ENCODE results near the gene LAMC2. TPM values are rescaled to one million over a fixed set of nuclear protein-coding genes. Genes with fewer than 3 reads are reported as not detected.

Gene LAMC2
- total RNA-seq, 1 experiment from 2014 or later = 0.16 TPM

GRCh38 chr1:183222909-183223308 lies 36.8 kb downstream of the LAMC2 start:
- no peak for DNase-seq
- no peaks in the 10 kb centered on the region for H3K36me3 ChIP-seq
- H3K27me3 ChIP-seq = no peaks in the 10 kb centered on the region
- no peaks in the 10 kb centered on the region for H3K9me3 ChIP-seq
- no peak overlapping the region for H3K4me3 ChIP-seq

GRCh38 chr1:183223467-183223866 lies 37.4 kb downstream of the LAMC2 start:
- Histone ChIP-seq H3K36me3 (no peaks in the 10 kb centered on the region), H3K9me3 (no peaks in the 10 kb centered on the region), H3K4me3 (no peak overlapping the region), H3K27me3 (no peaks in the 10 kb centered on the region)
- DNase-seq = no peak

GRCh38 chr1:183226361-183226760 lies 40.3 kb downstream of the LAMC2 start:
- no peaks in the 10 kb centered on the region for H3K27me3 ChIP-seq
- no peak for DNase-seq
- no peaks in the 10 kb centered on the region for H3K9me3 ChIP-seq
- no peaks in the 10 kb centered on the region for H3K36me3 ChIP-seq
- no peak overlapping the region for H3K4me3 ChIP-seq

GRCh38 chr1:183226963-183227362 lies 40.9 kb downstream of the LAMC2 start:
- no peak overlapping the region for H3K4me3 ChIP-seq
- H3K36me3 ChIP-seq = no peaks in the 10 kb centered on the region
- no peak for DNase-seq
- H3K27me3 ChIP-seq = no peaks in the 10 kb centered on the region
- no peaks in the 10 kb centered on the region for H3K9me3 ChIP-seq

DNA sequence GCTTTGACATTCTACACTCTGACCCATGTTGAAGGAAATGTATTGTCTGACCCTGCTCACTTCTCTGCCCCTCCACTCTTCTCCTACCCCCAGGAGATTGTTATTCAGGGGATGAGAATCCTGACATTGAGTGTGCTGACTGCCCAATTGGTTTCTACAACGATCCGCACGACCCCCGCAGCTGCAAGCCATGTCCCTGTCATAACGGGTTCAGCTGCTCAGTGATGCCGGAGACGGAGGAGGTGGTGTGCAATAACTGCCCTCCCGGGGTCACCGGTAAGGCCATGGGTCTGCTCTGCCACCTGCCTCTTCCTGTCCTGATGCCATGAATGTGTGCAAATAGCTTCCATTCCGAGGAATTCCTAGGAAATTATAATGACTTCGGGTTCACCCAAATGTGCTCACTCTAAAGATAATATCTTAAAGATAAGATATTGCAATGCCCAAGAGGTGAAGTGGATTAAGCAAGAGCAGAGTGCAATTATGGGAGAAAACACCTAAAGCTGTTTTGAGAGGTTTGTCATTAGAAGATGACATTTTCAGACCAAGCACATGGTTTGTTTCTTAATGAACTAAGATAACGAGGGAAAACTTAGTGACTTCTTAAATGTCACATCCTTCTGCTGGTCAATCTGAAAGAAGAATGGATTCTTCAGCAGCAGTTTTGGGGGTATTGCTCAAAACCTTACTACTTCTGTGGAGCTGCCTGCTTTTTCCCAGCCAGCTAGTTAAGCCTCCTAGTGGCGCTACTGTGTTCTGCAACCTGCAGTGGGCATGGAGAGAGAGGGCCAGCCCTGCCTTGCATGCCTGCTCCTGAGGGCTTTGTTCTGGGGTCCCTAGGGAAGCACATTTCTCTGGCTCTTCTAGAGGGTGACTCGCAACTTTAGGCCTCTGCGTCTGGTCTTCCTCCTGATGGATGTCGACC lies 41.6 kb downstream of the LAMC2 start:
- Histone ChIP-seq H3K27me3 (no peaks in the 10 kb centered on the region), H3K9me3 (no peaks in the 10 kb centered on the region), H3K4me3 (no peak overlapping the region), H3K36me3 (no peaks in the 10 kb centered on the region)
- peak; percentile 55 for DNase-seq

- H3K4me3 ChIP-seq = no peak overlapping the region
These were observed 42.5 kb downstream of the LAMC2 start for GRCh38 chr1:183228347-183229220.

DNA sequence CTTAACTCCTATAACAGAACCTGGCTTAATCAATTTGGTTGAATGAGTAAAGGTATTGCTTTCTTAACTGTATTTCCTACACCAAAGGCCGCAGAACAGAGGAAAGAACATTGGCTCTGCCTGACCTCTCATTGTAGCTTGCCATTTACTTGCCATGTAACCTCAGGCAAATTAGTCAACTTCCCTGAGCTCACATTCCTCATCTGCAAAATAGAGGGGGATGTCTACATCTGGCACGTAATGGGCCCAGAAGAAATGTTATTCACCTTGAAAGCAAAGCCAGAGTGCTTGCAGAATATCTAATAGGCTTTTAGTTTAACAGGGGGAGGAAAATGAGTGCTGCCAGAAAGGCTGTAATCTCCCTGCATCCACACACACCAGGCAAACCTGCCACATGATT lies 44.3 kb downstream of the LAMC2 start:
- no peak for DNase-seq
- Histone ChIP-seq H3K9me3 (no peaks in the 10 kb centered on the region), H3K4me3 (no peak overlapping the region), H3K36me3 (no peaks in the 10 kb centered on the region), H3K27me3 (no peaks in the 10 kb centered on the region)

More at GRCh38 chr1:183228347-183229220, 42.5 kb downstream of the LAMC2 start:
- no peaks in the 10 kb centered on the region for H3K36me3 ChIP-seq
- no peaks in the 10 kb centered on the region for H3K9me3 ChIP-seq
- DNase-seq = no peak
- no peaks in the 10 kb centered on the region for H3K27me3 ChIP-seq

DNA sequence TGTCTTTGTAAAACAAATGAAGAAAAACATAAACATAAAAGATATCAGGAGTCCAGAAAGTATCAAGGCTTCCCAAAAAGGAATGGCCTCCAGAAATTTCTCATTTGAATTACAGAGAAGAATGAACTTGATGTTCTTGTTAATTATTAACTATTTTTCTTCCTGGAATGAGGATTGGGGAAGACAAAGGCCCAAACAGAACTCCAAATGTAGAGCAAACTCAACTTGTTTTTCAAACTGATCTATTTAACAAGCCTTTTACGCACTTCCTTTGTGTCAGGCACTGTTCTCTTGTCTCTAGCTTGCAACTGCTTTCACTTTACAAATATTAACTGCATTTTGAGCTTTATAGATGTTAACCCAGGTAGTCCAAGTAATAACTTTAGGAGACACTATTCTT lies 45.5 kb downstream of the LAMC2 start:
- Histone ChIP-seq H3K9me3 (no peaks in the 10 kb centered on the region), H3K27me3 (no peaks in the 10 kb centered on the region), H3K4me3 (no peak overlapping the region), H3K36me3 (no peaks in the 10 kb centered on the region)
- no peak for DNase-seq

DNA sequence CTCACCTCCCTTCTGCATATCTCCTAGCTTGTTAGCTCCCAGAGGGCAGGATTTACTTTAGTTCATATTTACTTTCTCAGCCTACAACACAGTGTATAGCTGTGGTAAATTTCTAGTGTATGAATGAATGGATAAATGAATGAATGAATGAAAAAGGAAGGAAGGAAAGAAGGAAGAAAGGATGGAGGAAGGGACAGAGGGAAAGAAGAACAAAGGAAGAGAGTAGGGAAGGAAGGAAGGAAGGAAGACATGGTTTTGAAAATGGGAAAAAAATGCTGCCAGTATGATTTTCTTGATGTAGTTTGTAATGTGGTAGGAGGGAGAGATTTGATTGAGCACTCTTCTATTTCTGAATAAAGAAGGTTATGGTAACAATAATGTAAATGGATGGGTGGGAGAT lies 47.0 kb downstream of the LAMC2 start:
- DNase-seq = no peak
- Histone ChIP-seq H3K4me3 (no peak overlapping the region), H3K9me3 (no peaks in the 10 kb centered on the region), H3K36me3 (no peaks in the 10 kb centered on the region), H3K27me3 (no peaks in the 10 kb centered on the region)

- no peaks in the 10 kb centered on the region for H3K36me3 ChIP-seq
- peak overlapping the region; percentile 47 for H3K4me3 ChIP-seq
- H3K9me3 ChIP-seq = 0 out of 2 replicates have a peak, but pooled peaks cover 2% of the 10 kb centered on the region
- DNase-seq = peak; percentile 96
- H3K27me3 ChIP-seq = no peaks in the 10 kb centered on the region
These were observed 48.8 kb downstream of the LAMC2 start for GRCh38 chr1:183234660-183235476.

- DNase-seq = peak; percentile 86
- H3K27me3 ChIP-seq = no peaks in the 10 kb centered on the region
- H3K4me3 ChIP-seq = peak overlapping the region; percentile 47
- 0 out of 2 replicates have a peak, but pooled peaks cover 2% of the 10 kb centered on the region for H3K9me3 ChIP-seq
- no peaks in the 10 kb centered on the region for H3K36me3 ChIP-seq
These were observed 49.4 kb downstream of the LAMC2 start for GRCh38 chr1:183235503-183235902.

DNA sequence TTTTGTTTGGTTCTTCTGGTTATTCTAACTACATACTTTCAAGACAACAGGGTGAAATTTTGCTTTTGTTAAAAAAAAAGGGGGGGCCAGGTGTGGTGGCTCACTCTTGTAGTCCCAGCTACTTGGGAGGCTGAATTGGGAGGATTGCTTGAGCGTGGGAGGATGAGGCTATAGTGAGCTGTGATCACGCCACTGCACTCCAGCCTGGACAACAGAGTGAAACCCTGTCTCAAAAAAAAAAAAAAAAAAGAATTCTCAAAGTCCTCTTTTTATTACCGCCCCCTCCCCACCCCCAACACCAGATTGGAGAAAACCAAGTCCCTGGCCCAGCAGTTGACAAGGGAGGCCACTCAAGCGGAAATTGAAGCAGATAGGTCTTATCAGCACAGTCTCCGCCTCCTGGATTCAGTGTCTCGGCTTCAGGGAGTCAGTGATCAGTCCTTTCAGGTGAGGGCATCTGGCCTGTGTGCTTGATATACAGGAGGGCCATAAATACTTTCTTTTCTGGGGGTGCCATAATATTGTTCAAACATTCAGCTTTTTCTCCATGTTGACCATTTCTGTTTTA lies 50.2 kb downstream of the LAMC2 start:
- no peak overlapping the region for H3K4me3 ChIP-seq
- no peaks in the 10 kb centered on the region for H3K36me3 ChIP-seq
- no peak for DNase-seq
- no peaks in the 10 kb centered on the region for H3K27me3 ChIP-seq
- H3K9me3 ChIP-seq = 0 out of 2 replicates have a peak, but pooled peaks cover 2% of the 10 kb centered on the region

DNA sequence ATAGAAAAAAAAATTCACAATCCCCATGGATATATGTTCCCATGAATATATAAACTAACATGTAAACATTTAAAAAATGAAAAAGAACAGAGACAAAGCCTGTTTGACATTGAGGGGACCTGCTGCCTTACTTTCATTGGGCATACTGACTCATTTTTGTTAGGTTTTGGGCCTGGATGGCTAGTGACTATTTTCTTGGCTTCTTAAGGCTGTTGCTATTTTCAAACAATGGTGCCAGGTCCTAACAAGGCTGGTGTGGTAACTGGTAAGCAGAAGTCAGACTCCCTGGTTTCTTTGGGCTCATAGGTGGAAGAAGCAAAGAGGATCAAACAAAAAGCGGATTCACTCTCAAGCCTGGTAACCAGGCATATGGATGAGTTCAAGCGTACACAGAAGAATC lies 51.0 kb downstream of the LAMC2 start:
- 0 out of 2 replicates have a peak, but pooled peaks cover 2% of the 10 kb centered on the region for H3K9me3 ChIP-seq
- no peaks in the 10 kb centered on the region for H3K27me3 ChIP-seq
- no peaks in the 10 kb centered on the region for H3K36me3 ChIP-seq
- H3K4me3 ChIP-seq = no peak overlapping the region
- no peak for DNase-seq

GRCh38 chr1:183238071-183238470 lies 52.0 kb downstream of the LAMC2 start:
- no peak for DNase-seq
- H3K9me3 ChIP-seq = 0 out of 2 replicates have a peak, but pooled peaks cover 2% of the 10 kb centered on the region
- no peaks in the 10 kb centered on the region for H3K27me3 ChIP-seq
- H3K4me3 ChIP-seq = no peak overlapping the region
- H3K36me3 ChIP-seq = no peaks in the 10 kb centered on the region

DNA sequence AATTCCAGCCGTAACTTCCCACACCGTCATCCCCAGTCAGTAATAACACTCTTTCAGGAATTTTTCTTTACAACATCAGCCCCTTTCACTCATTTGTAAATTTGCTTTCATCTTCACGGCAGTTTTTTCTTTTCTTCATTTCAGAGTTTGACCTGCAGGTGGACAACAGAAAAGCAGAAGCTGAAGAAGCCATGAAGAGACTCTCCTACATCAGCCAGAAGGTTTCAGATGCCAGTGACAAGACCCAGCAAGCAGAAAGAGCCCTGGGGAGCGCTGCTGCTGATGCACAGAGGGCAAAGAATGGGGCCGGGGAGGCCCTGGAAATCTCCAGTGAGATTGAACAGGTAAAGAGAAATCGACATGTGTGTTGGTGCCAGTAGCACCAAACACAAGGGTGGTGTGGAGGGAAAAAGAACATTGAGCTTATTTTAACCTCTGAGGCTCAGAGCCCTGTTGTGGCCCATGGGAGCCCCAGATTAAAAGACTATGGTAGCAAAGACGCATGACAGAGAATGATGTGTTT lies 53.2 kb downstream of the LAMC2 start:
- H3K36me3 ChIP-seq = no peaks in the 10 kb centered on the region
- H3K9me3 ChIP-seq = 0 out of 2 replicates have a peak, but pooled peaks cover 2% of the 10 kb centered on the region
- DNase-seq = no peak
- H3K4me3 ChIP-seq = no peak overlapping the region
- no peaks in the 10 kb centered on the region for H3K27me3 ChIP-seq

Measured in MG63 (cell line).